HepG2 (cell line): ENCODE results near the gene DOK4. TPM values are rescaled to one million over a fixed set of nuclear protein-coding genes. Genes with fewer than 3 reads are reported as not detected.

Experiments
- ATF4 ChIP-seq, 2 experiments: fragments of 450-650 bp in 1 of 2; sonication (generic) in 1 of 2; formaldehyde crosslinking; IDR thresholded peaks; 2 replicates each; pipeline versions ENCODE4 v1.5.0 to v1.8.0; 2020 to 2022; ENCODE audit warnings: mild to moderate bottlenecking in 1 of 2, missing genetic modification reagents in 1 of 2
- ATF7-NPFF ChIP-seq: sonication (generic); formaldehyde crosslinking; IDR thresholded peaks from 2 replicates; pipeline ENCODE4 v1.8.1; 2023; ENCODE audit warnings: mild to moderate bottlenecking, low read depth, missing genetic modification reagents, moderate library complexity
- ETV5 ChIP-seq: IDR thresholded peaks from 2 replicates; pipeline ENCODE4 v1.6.1; 2018; ENCODE audit warnings: missing biosample characterization, missing genetic modification reagents, inconsistent platforms, borderline replicate concordance
- FOSL2 ChIP-seq: sonication (generic); formaldehyde crosslinking; IDR thresholded peaks from 2 replicates; pipeline ENCODE4 v1.4.0; 2020; ENCODE audit warnings: missing genetic modification reagents
- FOXJ3 ChIP-seq: sonication (generic); formaldehyde crosslinking; IDR thresholded peaks from 2 replicates; pipeline ENCODE4 v1.4.0; 2020; ENCODE audit warnings: missing genetic modification reagents, mild to moderate bottlenecking, borderline replicate concordance
- FOXK2 ChIP-seq: fragments of 450-650 bp; IDR thresholded peaks from 2 replicates; pipeline ENCODE4 v1.6.1; 2016
- GATAD2A ChIP-seq: IDR thresholded peaks from 2 replicates; pipeline ENCODE4 v1.6.1; 2016
- GLI4 ChIP-seq: sonication (generic); formaldehyde crosslinking; IDR thresholded peaks from 2 replicates; pipeline ENCODE4 v1.5.1; 2020; ENCODE audit warnings: missing genetic modification reagents, mild to moderate bottlenecking, moderate library complexity, borderline replicate concordance
- IKZF1 ChIP-seq: fragments of 450-650 bp; IDR thresholded peaks from 2 replicates; pipeline ENCODE4 v1.7.1; 2016
- JARID2 ChIP-seq: sonication (generic); formaldehyde crosslinking; IDR thresholded peaks from 2 replicates; pipeline ENCODE4 v1.8.1; 2023; ENCODE audit warnings: missing genetic modification reagents, inconsistent platforms; ENCODE audit not compliant: insufficient replicate concordance
- KDM3A ChIP-seq: IDR thresholded peaks from 2 replicates; pipeline ENCODE4 v1.6.1; 2018; ENCODE audit warnings: low read depth, missing compliant biosample characterization
- KDM6A ChIP-seq: IDR thresholded peaks from 2 replicates; pipeline ENCODE4 v1.6.1; 2016; ENCODE audit warnings: low read depth
- MAZ ChIP-seq, 2 experiments: sonication (generic) in 1 of 2; formaldehyde crosslinking in 1 of 2; IDR thresholded peaks; 2 replicates each; pipeline versions ENCODE4 v1.5.0 to v1.6.1; 2012 to 2020; ENCODE audit warnings: low read depth in 2 of 2, mild to moderate bottlenecking in 2 of 2, borderline replicate concordance in 1 of 2, improper control_type of control experiment in 1 of 2, low read length in 1 of 2, missing genetic modification reagents in 1 of 2, moderate library complexity in 1 of 2
- MEIS1 ChIP-seq: sonication (generic); formaldehyde crosslinking; IDR thresholded peaks from 2 replicates; pipeline ENCODE4 v1.9.0; 2021; ENCODE audit warnings: mild to moderate bottlenecking, missing genetic modification reagents, moderate library complexity, borderline replicate concordance
- MLX ChIP-seq: IDR thresholded peaks from 2 replicates; pipeline ENCODE4 v1.6.1; 2016
- NR2C2 ChIP-seq: sonication (generic); formaldehyde crosslinking; IDR thresholded peaks from 2 replicates; pipeline ENCODE4 v1.4.0; 2020; ENCODE audit warnings: missing genetic modification reagents, mild to moderate bottlenecking, moderate library complexity, borderline replicate concordance
- ONECUT2 ChIP-seq: sonication (generic); formaldehyde crosslinking; IDR thresholded peaks from 2 replicates; pipeline ENCODE4 v1.4.0; 2020; ENCODE audit warnings: missing genetic modification reagents
- PAX8 ChIP-seq: sonication (generic); formaldehyde crosslinking; IDR thresholded peaks from 2 replicates; pipeline ENCODE4 v1.8.0; 2022; ENCODE audit warnings: mild to moderate bottlenecking, missing genetic modification reagents, borderline replicate concordance
- SIX1 ChIP-seq: sonication (generic); formaldehyde crosslinking; IDR thresholded peaks from 2 replicates; pipeline ENCODE4 v1.4.0; 2020; ENCODE audit warnings: missing genetic modification reagents, borderline replicate concordance
- STAT5B ChIP-seq: sonication (generic); formaldehyde crosslinking; IDR thresholded peaks from 2 replicates; pipeline ENCODE4 v1.4.0; 2020; ENCODE audit warnings: missing genetic modification reagents
- U2AF2 ChIP-seq: fragments of 200-400 bp; formaldehyde crosslinking; IDR thresholded peaks from 2 replicates; pipeline ENCODE4 v1.6.1; 2017; ENCODE audit warnings: low read depth, mild to moderate bottlenecking, low read length
- YY1 ChIP-seq: IDR thresholded peaks from 2 replicates; pipeline ENCODE4 v1.6.1; 2011; ENCODE audit warnings: low read length, low read depth, moderate library complexity, mild to moderate bottlenecking; ENCODE audit not compliant: insufficient read depth, insufficient replicate concordance
- ZBTB43 ChIP-seq: sonication (generic); formaldehyde crosslinking; conservative IDR thresholded peaks from 2 replicates; pipeline ENCODE4 v1.4.0; 2020; ENCODE audit warnings: missing genetic modification reagents
- ZFP36L2 ChIP-seq: sonication (generic); formaldehyde crosslinking; IDR thresholded peaks from 2 replicates; pipeline ENCODE4 v1.4.0; 2020; ENCODE audit warnings: missing genetic modification reagents
- ZMYM3 ChIP-seq: sonication (generic); formaldehyde crosslinking; IDR thresholded peaks from 2 replicates; pipeline ENCODE4 v1.5.1; 2020; ENCODE audit warnings: mild to moderate bottlenecking, missing genetic modification reagents
- ZNF24 ChIP-seq: fragments of 450-650 bp; IDR thresholded peaks from 2 replicates; pipeline ENCODE4 v1.6.1; 2017; ENCODE audit warnings: antibody characterized with exemption, mild to moderate bottlenecking
- ZNF253 ChIP-seq: sonication (generic); formaldehyde crosslinking; IDR thresholded peaks from 2 replicates; pipeline ENCODE4 v1.8.0; 2022; ENCODE audit warnings: mild to moderate bottlenecking, missing genetic modification reagents, borderline replicate concordance
- ZNF354B ChIP-seq: sonication (generic); formaldehyde crosslinking; IDR thresholded peaks from 2 replicates; pipeline ENCODE4 v1.8.0; 2022; ENCODE audit warnings: mild to moderate bottlenecking, missing genetic modification reagents
- ZNF432 ChIP-seq: sonication (generic); formaldehyde crosslinking; IDR thresholded peaks from 2 replicates; pipeline ENCODE4 v1.5.0; 2020; ENCODE audit warnings: missing genetic modification reagents, mild to moderate bottlenecking, borderline replicate concordance
- polyA plus RNA-seq, 8 experiments: library from polyadenylated mRNA; depleted of rRNA in 3 of 8; stranded (reverse) in 7 of 8; unstranded in 1 of 8; fragments of >200 nt; fragmentation: Illumina TruSeq in 4 of 8; extraction: Trizol in 4 of 8; gene quantifications; 2 replicates each; pipeline versions ENCODE4 v1.2.1 to v1.2.3, GENCODE V29; 2011 to 2016; ENCODE audit warnings: low read depth in 4 of 8, missing spikeins in 1 of 8, mixed read lengths in 1 of 8; ENCODE audit not compliant: insufficient read depth in 1 of 8
- total RNA-seq, 5 experiments: library from RNA; depleted of rRNA; stranded (reverse); fragments of >200 nt; fragmentation: Illumina TruSeq; extraction: Trizol; gene quantifications; 2 replicates each; pipeline ENCODE4 v1.2.3, GENCODE V29; 2016; ENCODE audit warnings: low read depth in 1 of 5

The DOK4 gene
- total and polyA plus RNA-seq, 2 of the 13 experiments (the other 11 are each of a cell fraction or from before 2014, with no cell fraction given): 52.7 to 70.0 TPM

- TF ChIP-seq MEIS1 (CRISPR knock-in tag) (no peak), NR2C2 (peak; percentile 32; the same call in 1 of the 2 replicates), GLI4 (CRISPR knock-in tag) (0 out of 2 replicates have a peak, but pooled peaks have one; percentile 82), ZMYM3 (CRISPR knock-in tag) (peak; percentile 42), STAT5B (CRISPR knock-in tag) (no peak), ZFP36L2 (0 out of 2 replicates have a peak, but pooled peaks have one; percentile 27), PAX8 (CRISPR knock-in tag) (no peak), U2AF2 (no peak), IKZF1 (no peak), JARID2 (CRISPR knock-in tag) (no peak), ZBTB43 (CRISPR knock-in tag) (peak; percentile 21; the same call in 1 of the 2 replicates), ETV5 (CRISPR knock-in tag) (peak; percentile 67; the same call in 1 of the 2 replicates), ATF7-NPFF (CRISPR knock-in tag) (no peak), MAZ (IDR thresholded peaks at IDR 0.05; ENCODE audit: borderline replicate concordance, low read depth, low read length) (peak; percentile 83), MAZ (CRISPR knock-in tag; IDR thresholded peaks at IDR 0.05; ENCODE audit: low read depth) (peak; percentile 60), FOXK2 (no peak), FOSL2 (CRISPR knock-in tag) (peak; percentile 90), KDM6A (CRISPR knock-in tag) (peak; percentile 72), KDM3A (CRISPR knock-in tag) (peak; percentile 60; the same call in 1 of the 2 replicates), MLX (CRISPR knock-in tag) (peak; percentile 70), SIX1 (CRISPR knock-in tag) (peak; percentile 60; the same call in 1 of the 2 replicates), ZNF432 (CRISPR knock-in tag) (no peak), YY1 (no peak), ZNF354B (CRISPR knock-in tag) (no peak), ZNF24 (no peak), ONECUT2 (peak; percentile 63), ZNF253 (no peak), ATF4 (CRISPR knock-in tag; IDR thresholded peaks at IDR 0.05) (peak; percentile 48 to 52; a peak in 3 of 4 replicates), FOXJ3 (CRISPR knock-in tag) (peak; percentile 74; the same call in 1 of the 2 replicates), GATAD2A (CRISPR knock-in tag) (peak; percentile 93)
These were observed 14.2 kb downstream of the DOK4 start (continued) for GRCh38 chr16:57471852-57472664.
